IMR-90 (cell line): ENCODE results near the gene CFAP161.
A peak's percentile ranks its signal among the peaks of the same experiment; 100 is the strongest.

Source experiments
- CEBPB ChIP-seq: IDR thresholded peaks from 2 replicates; pipeline ENCODE4 v1.6.1; 2012; ENCODE audit warnings: low read depth, low read length, improper control_type of control experiment
- CTCF ChIP-seq: conservative IDR thresholded peaks from 2 replicates; pipeline ENCODE4 v1.5.1; 2012; ENCODE audit warnings: mild to moderate bottlenecking, low read depth, low read length, improper control_type of control experiment
- ELK1 ChIP-seq: fragments of 150-350 bp; IDR thresholded peaks from 2 replicates; pipeline ENCODE4 v1.6.1; 2016; ENCODE audit warnings: low read depth, mild to moderate bottlenecking, low read length, moderate library complexity, borderline replicate concordance
- MAFK ChIP-seq: IDR thresholded peaks from 2 replicates; pipeline ENCODE4 v1.6.1; 2012; ENCODE audit warnings: low read depth, low read length, improper control_type of control experiment
- MXI1 ChIP-seq: IDR thresholded peaks from 2 replicates; pipeline ENCODE4 v1.6.1; 2012; ENCODE audit warnings: low read depth, mild to moderate bottlenecking, low read length, moderate library complexity, borderline replicate concordance
- POLR2A ChIP-seq: IDR thresholded peaks from 2 replicates; pipeline ENCODE4 v1.6.1; 2012; ENCODE audit warnings: mild to moderate bottlenecking, low read depth, low read length
- RCOR1 ChIP-seq: IDR thresholded peaks from 2 replicates; pipeline ENCODE4 v1.6.1; 2012; ENCODE audit warnings: mild to moderate bottlenecking, low read length, improper control_type of control experiment; ENCODE audit not compliant: insufficient replicate concordance
- RFX5 ChIP-seq: IDR thresholded peaks from 2 replicates; pipeline ENCODE4 v1.8.0; 2012; ENCODE audit warnings: low read depth, mild to moderate bottlenecking, low read length, moderate library complexity
- SMC3 ChIP-seq: fragments of 150-350 bp; IDR thresholded peaks from 2 replicates; pipeline ENCODE4 v1.6.1; 2016; ENCODE audit warnings: low read depth, mild to moderate bottlenecking, antibody characterized with exemption, low read length, moderate library complexity

- TF ChIP-seq POLR2A (no peak), SMC3 (no peak), CTCF (no peak), ELK1 (no peak), RFX5 (no peak), MXI1 (no peak), CEBPB (peak; percentile 69), MAFK (no peak; the same call in 1 of the 2 replicates), RCOR1 (no peak)
These were observed 20.2 kb upstream of the CFAP161 start for GRCh38 chr15:81113861-81114291.
